ENCODE results near the gene PIH1D1. TPM values are rescaled to one million over a fixed set of nuclear protein-coding genes. Genes with fewer than 3 reads are reported as not detected.

PIH1D1 gene
- total and polyA plus RNA-seq, 2 of the 13 experiments (the other 11 are each of a cell fraction or from before 2014, with no cell fraction given) = 110 to 137 TPM

GRCh38 chr19:49453757-49454240 lies 2.2 kb upstream of the PIH1D1 start (continued):
- TF ChIP-seq CSRNP1 (CRISPR knock-in tag; IDR thresholded peaks at IDR 0.05) (0 out of 2 replicates have a peak, but pooled peaks have one; percentile 70), NR2F2 (IDR thresholded peaks at IDR 0.05; ENCODE audit: borderline replicate concordance, low read depth) (peak; percentile 10; the same call in 1 of the 2 replicates), E2F1 (CRISPR knock-in tag; IDR thresholded peaks at IDR 0.05) (no peak), HHEX (CRISPR knock-in tag; IDR thresholded peaks at IDR 0.05) (no peak), GMEB1 (CRISPR knock-in tag; IDR thresholded peaks at IDR 0.05; ENCODE audit: borderline replicate concordance) (peak; percentile 39; the same call in 1 of the 2 replicates), ZNF460 (CRISPR knock-in tag; IDR thresholded peaks at IDR 0.05; ENCODE audit: borderline replicate concordance) (no peak), FOXO4 (CRISPR knock-in tag; conservative IDR thresholded peaks at IDR 0.05) (no peak), ZFP41 (CRISPR knock-in tag; IDR thresholded peaks at IDR 0.05; ENCODE audit: borderline replicate concordance) (no peak), KDM5A (IDR thresholded peaks at IDR 0.05; ENCODE audit: borderline replicate concordance, low read length) (no peak; the same call in 1 of the 2 replicates), ZKSCAN8 (CRISPR knock-in tag; IDR thresholded peaks at IDR 0.05; ENCODE audit: borderline replicate concordance) (no peak), ZNF597 (CRISPR knock-in tag; IDR thresholded peaks at IDR 0.05) (no peak), ZBTB42 (CRISPR knock-in tag; IDR thresholded peaks at IDR 0.05) (peak; percentile 29; the same call in 1 of the 2 replicates), NR2C2 (CRISPR knock-in tag; IDR thresholded peaks at IDR 0.05; ENCODE audit: borderline replicate concordance) (0 out of 2 replicates have a peak, but pooled peaks have one; percentile 13), SSRP1 (CRISPR knock-in tag; IDR thresholded peaks at IDR 0.05) (0 out of 2 replicates have a peak, but pooled peaks have one; percentile 9), ARNT (IDR thresholded peaks at IDR 0.05) (no peak), SNAPC2 (CRISPR knock-in tag; IDR thresholded peaks at IDR 0.05) (0 out of 2 replicates have a peak, but pooled peaks have one; percentile 13), BRCA1 (CRISPR knock-in tag; IDR thresholded peaks at IDR 0.05) (no peak), HNRNPK (IDR thresholded peaks at IDR 0.05; ENCODE audit: low read depth, low read length, poor library complexity, severe bottlenecking) (peak; percentile 33), CTCF (CRISPR knock-in tag; IDR thresholded peaks at IDR 0.05) (no peak), DRAP1 (CRISPR knock-in tag; IDR thresholded peaks at IDR 0.05) (no peak), ZNF446 (CRISPR knock-in tag; IDR thresholded peaks at IDR 0.05) (0 out of 2 replicates have a peak, but pooled peaks have one; percentile 67)
